GM18858 (cell line): ENCODE data around the gene MINDY2.
A peak's percentile ranks its signal among the peaks of the same experiment; 100 is the strongest.
"Not testable (repeated sequence)": the region's sequence is repeated elsewhere in the genome, so short reads cannot be mapped to it uniquely, and the experiment has no call there.

ENCODE experiments used
- ATAC-seq: cut with Tn5 transposase; IDR thresholded peaks from one replicate; pipeline ENCODE4 v1.9.1; 2021; ENCODE audit not compliant: unreplicated experiment

Gene MINDY2

GRCh38 chr15:58752716-58753115 is 18.4 kb upstream of the MINDY2 start:
- ATAC-seq, result no peak

GRCh38 chr15:58755350-58755749 is 15.8 kb upstream of the MINDY2 start:
- no peak for ATAC-seq

DNA sequence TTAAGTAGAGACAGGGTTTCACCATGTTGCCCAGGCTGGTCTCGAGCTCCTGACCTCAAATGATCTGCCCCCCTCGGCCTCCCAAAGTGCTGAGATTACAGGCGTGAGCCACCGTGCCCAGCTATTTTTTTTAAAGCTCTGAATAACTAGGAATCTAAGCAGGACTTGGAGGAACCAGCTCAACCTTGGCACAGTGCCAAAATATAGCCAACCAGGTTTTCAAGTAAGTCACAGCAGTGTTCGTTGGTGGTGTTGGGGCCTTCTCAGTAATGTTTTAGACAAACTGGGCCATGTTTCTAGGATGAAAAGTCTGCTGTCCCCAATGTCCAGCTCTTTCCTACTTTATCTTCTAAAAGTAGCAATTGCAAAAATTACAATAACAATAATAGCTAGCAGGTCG is 15.1 kb upstream of the MINDY2 start:
- ATAC-seq, result no peak

DNA sequence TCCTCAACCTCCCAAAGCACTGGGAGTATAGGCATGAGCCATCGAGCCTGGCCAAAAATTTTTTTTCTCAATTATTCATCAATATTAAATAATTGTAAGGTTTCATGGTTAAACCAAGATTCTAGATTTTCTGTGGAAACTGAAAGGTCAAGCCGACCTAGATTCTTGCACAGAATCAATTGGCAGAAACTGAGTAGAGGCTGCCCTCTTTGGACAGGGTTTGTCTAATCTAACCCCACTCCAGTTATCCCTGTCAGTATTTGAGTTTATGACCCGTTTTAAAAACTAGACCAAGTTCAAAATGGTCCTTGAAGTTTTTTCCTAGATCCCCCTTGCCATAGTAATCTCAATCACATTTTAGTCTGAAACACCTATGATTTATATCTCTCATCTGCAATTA is 13.0 kb upstream of the MINDY2 start:
- no peak for ATAC-seq

- ATAC-seq, result no peak
Observed at GRCh38 chr15:58760385-58761009, 10.6 kb upstream of the MINDY2 start.

- no peak for ATAC-seq
Observed at GRCh38 chr15:58761010-58761388, 10.1 kb upstream of the MINDY2 start.

GRCh38 chr15:58762285-58762684 is 8.8 kb upstream of the MINDY2 start:
- no peak for ATAC-seq

DNA sequence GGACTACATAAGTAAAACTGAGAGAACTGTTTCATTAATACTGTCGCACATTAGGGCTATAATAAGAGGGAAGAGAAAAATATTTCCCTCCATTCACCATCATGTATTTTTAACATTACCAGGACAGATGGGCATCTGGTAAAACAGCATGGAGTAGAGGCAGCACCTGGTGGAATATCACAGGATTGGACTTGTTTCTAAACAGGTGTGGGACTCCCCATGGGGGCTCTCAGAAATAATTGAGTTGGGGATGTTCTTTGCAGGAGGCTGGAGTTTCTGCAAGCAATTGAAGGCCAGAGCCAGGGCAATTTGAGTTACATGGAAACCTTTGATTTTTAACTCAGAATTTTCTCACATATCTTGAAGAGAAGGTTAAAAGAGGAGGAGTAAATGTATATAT is 8.4 kb upstream of the MINDY2 start:
- no peak for ATAC-seq

GRCh38 chr15:58764468-58764867 is 6.6 kb upstream of the MINDY2 start:
- ATAC-seq, result no peak

DNA sequence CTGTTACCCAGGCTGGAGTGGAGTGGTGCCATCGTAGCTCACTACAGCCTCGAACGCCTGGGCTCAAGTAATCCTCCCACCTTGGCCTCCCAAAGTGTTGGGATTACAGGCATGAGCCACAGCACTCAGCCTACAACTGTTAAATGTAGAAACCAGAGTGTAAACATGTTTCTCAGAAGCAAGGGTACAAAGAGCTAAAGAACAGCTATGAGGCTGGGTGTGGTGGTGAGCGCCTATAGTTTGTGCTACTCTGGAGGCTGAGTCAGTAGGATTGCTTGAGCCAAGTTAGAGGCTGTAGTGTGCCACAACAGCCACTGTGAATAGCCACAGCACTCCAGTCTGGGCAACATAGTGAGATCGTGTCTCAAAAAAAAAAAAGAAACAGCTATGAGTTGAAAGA is 4.8 kb upstream of the MINDY2 start:
- ATAC-seq, result no peak

GRCh38 chr15:58768601-58769004 is 2.5 kb upstream of the MINDY2 start:
- not testable (repeated sequence) for ATAC-seq

GRCh38 chr15:58770519-58770856 is 614 bp upstream of the MINDY2 start:
- ATAC-seq, result no peak

DNA sequence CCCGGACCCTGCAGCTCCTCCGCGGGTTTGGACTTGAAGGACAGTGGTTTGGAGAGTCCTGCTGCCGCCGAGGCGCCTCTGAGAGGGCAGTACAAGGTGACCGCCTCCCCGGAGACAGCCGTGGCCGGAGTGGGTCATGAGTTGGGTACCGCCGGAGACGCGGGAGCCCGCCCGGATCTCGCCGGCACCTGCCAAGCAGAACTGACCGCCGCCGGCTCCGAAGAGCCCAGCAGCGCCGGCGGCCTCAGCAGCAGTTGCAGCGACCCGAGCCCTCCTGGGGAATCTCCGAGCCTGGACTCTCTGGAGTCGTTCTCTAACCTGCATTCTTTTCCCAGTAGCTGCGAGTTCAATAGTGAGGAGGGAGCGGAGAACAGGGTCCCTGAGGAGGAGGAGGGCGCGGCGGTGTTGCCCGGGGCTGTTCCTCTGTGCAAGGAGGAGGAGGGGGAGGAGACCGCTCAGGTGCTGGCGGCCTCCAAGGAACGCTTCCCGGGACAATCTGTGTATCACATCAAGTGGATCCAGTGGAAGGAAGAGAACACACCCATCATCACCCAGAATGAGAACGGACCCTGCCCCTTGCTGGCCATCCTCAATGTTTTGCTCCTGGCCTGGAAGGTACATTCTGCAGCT is 634 bp downstream of the MINDY2 start:
- ATAC-seq, result peak; percentile 4

GRCh38 chr15:58773024-58773423 is 1.9 kb downstream of the MINDY2 start:
- no peak for ATAC-seq

- no peak for ATAC-seq
Observed at GRCh38 chr15:58775402-58775801, 4.3 kb downstream of the MINDY2 start.

GRCh38 chr15:58777107-58777506 is 6.0 kb downstream of the MINDY2 start:
- peak; percentile 51 for ATAC-seq

GRCh38 chr15:58779554-58779953 is 8.5 kb downstream of the MINDY2 start:
- no peak for ATAC-seq

GRCh38 chr15:58785355-58785754 is 14.3 kb downstream of the MINDY2 start:
- ATAC-seq, result no peak

DNA sequence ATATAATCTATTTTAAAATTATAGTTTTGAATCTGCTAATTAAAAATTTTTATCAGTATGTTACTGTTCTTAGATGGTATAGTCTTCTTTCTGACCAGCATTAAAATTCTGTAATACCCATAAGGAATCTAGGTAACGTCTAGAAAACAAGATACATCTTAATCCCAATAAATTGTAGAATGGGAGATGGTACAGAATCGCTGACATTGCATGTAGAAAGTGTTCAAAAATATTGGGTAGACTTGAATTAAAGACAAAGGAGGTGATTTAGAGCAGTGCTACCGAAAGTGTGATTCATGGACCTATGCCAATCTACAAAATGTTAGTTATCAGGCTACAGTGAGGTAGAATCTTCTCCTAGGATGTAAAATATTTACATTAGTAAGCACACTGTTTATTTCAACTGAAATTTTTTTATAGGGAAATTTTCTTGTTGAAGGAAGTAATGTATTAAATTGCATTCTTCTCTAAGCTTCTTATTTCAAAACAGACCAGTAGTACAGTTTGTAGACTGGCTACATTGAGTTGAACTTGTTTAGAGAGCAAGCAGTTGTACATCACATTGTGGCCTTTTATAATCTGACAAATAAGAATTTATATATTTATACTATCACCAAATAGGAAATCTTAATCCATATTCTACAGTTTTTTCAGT is 17.1 kb downstream of the MINDY2 start:
- ATAC-seq, result no peak

- ATAC-seq, result no peak
Observed at GRCh38 chr15:58793862-58794261, 22.8 kb downstream of the MINDY2 start.

DNA sequence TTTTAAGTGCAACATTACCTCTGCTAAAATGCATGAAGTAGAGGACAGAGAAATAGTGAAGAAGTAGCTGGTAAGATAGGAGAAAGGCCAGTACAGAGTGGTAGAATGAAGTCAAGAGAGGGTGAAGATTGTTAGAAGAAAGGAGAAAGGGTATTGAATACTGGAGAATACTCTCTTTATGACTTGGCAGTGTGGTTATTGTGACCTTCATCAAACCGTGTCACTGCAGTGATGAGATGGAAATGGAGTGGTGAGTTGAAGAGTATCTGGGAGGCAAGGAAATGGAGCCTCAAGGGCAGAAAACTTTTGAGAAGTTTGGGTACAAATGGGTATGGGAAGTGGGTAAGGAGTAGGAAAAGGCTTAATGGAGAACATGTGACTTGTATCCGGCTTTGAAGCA is 24.7 kb downstream of the MINDY2 start:
- no peak for ATAC-seq

- no peak for ATAC-seq
Observed at GRCh38 chr15:58797505-58797904, 26.4 kb downstream of the MINDY2 start.

DNA sequence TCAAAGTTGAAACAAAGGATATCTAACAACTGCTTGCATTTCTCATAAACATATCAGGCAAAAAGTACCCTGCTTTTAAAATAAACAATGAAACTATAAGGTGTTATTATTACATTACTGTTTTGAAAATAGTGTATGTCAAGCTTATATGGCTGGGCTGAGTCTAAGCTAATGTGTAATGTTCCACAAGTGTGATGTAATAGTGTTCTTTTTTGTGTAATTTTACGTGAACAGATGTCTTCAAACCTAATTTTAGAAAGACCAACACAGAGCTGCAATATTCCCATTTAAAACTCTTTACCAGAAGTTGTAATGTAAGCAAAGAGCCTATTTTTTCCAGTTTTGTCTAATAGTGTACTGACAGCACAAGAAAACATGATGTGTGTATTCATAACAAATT is 34.0 kb downstream of the MINDY2 start:
- ATAC-seq, result no peak
